Fibroblast of lung (primary cell): ENCODE measurements around the gene ATL1.

Experiments
- EZH2 ChIP-seq: IDR thresholded peaks from 2 replicates; pipeline ENCODE4 v1.5.1; 2012; ENCODE audit warnings: low read length, control low read depth, mild to moderate bottlenecking; ENCODE audit errors: missing control alignments
- TF ChIP-seq, protein P1 (sequence below), 2 donors: IDR thresholded peaks in 1 of 2; conservative IDR thresholded peaks in 1 of 2; 1 replicate in 1 of 2; 2 replicates in 1 of 2; pipeline ENCODE4 v1.5.1; 2011 to 2012; ENCODE audit warnings: low read length in 2 of 2, control low read depth in 1 of 2, inconsistent platforms in 1 of 2, low read depth in 1 of 2, mild to moderate bottlenecking in 1 of 2

GRCh38 chr14:50647282-50647681, 87.3 kb downstream of the ATL1 start:
- TF ChIP-seq, protein P1, sequence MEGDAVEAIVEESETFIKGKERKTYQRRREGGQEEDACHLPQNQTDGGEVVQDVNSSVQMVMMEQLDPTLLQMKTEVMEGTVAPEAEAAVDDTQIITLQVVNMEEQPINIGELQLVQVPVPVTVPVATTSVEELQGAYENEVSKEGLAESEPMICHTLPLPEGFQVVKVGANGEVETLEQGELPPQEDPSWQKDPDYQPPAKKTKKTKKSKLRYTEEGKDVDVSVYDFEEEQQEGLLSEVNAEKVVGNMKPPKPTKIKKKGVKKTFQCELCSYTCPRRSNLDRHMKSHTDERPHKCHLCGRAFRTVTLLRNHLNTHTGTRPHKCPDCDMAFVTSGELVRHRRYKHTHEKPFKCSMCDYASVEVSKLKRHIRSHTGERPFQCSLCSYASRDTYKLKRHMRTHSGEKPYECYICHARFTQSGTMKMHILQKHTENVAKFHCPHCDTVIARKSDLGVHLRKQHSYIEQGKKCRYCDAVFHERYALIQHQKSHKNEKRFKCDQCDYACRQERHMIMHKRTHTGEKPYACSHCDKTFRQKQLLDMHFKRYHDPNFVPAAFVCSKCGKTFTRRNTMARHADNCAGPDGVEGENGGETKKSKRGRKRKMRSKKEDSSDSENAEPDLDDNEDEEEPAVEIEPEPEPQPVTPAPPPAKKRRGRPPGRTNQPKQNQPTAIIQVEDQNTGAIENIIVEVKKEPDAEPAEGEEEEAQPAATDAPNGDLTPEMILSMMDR (conservative IDR thresholded peaks at IDR 0.05 in 1 of 2, IDR thresholded peaks at IDR 0.05 in 1 of 2; ENCODE audit: low read depth in 1 of 2, low read length in 2 of 2): no peak
- TF ChIP-seq EZH2: no peak
